ENCODE measurements around the gene IGFLR1.

Gene IGFLR1

GRCh38 chr19:35742121-35742724 is at the start of gene IGFLR1:
Gene IGFLR1 (minus strand): TSS chr19:35742452. CDS start chr19:35741180, 1,272 bp downstream.
- peak in 1 of 2 donors; percentile 43 for DNase-seq (ENCODE audit: low read depth in 2 of 2)

- no peak for DNase-seq (ENCODE audit: low read depth in 2 of 2)
Measured at GRCh38 chr19:35791814-35792279, 49.6 kb upstream of the IGFLR1 start.

GRCh38 chr19:35790981-35791813 is 48.9 kb upstream of the IGFLR1 start:
- DNase-seq (ENCODE audit: low read depth in 2 of 2): no peak

GRCh38 chr19:35789978-35790944 is 48.0 kb upstream of the IGFLR1 start:
- DNase-seq (ENCODE audit: low read depth in 2 of 2): no peak

- no peak for DNase-seq (ENCODE audit: low read depth in 2 of 2)
Measured at GRCh38 chr19:35789195-35789977, 47.1 kb upstream of the IGFLR1 start.

- DNase-seq (ENCODE audit: low read depth in 2 of 2): no peak
Measured at GRCh38 chr19:35788205-35788960, 46.1 kb upstream of the IGFLR1 start.

- no peak for DNase-seq (ENCODE audit: low read depth in 2 of 2)
Measured at GRCh38 chr19:35787227-35787799, 45.1 kb upstream of the IGFLR1 start.

- DNase-seq (ENCODE audit: low read depth in 2 of 2): no peak
Measured at GRCh38 chr19:35786299-35787160, 44.3 kb upstream of the IGFLR1 start.

GRCh38 chr19:35785339-35785627 is 43.0 kb upstream of the IGFLR1 start:
- DNase-seq (ENCODE audit: low read depth in 2 of 2): no peak

- no peak for DNase-seq (ENCODE audit: low read depth in 2 of 2)
Measured at GRCh38 chr19:35784503-35785338, 42.5 kb upstream of the IGFLR1 start.

GRCh38 chr19:35783469-35784434 is 41.5 kb upstream of the IGFLR1 start:
- no peak for DNase-seq (ENCODE audit: low read depth in 2 of 2)

GRCh38 chr19:35782589-35782988 is 40.3 kb upstream of the IGFLR1 start:
- DNase-seq (ENCODE audit: low read depth in 2 of 2): no peak

GRCh38 chr19:35781650-35782049 is 39.4 kb upstream of the IGFLR1 start:
- DNase-seq (ENCODE audit: low read depth in 2 of 2): no peak

- DNase-seq (ENCODE audit: low read depth in 2 of 2): no peak
Measured at GRCh38 chr19:35780717-35781116, 38.5 kb upstream of the IGFLR1 start.

GRCh38 chr19:35780058-35780457 is 37.8 kb upstream of the IGFLR1 start:
- DNase-seq (ENCODE audit: low read depth in 2 of 2): no peak

- no peak for DNase-seq (ENCODE audit: low read depth in 2 of 2)
Measured at GRCh38 chr19:35779033-35779432, 36.8 kb upstream of the IGFLR1 start.

- DNase-seq (ENCODE audit: low read depth in 2 of 2): no peak
Measured at GRCh38 chr19:35777961-35778360, 35.7 kb upstream of the IGFLR1 start.

All from stimulated activated CD8-positive, alpha-beta memory T cell treated with anti-CD3 and anti-CD28 coated beads, Interleukin-2, amount 100 ng/mL, for 1 hour (primary cell).